HepG2 (cell line): ENCODE results near the gene DNTTIP2. TPM values are rescaled to one million over a fixed set of nuclear protein-coding genes. Genes with fewer than 3 reads are reported as not detected.

Experiments
- SAFB2 ChIP-seq: sonication (generic); formaldehyde crosslinking; IDR thresholded peaks from 2 replicates; pipeline ENCODE4 v1.5.1; 2020; ENCODE audit warnings: missing genetic modification reagents, low read depth, mild to moderate bottlenecking, borderline replicate concordance
- ZFP1 ChIP-seq: IDR thresholded peaks from 2 replicates; pipeline ENCODE4 v1.6.1; 2016
- ZGPAT ChIP-seq: IDR thresholded peaks from 2 replicates; pipeline ENCODE4 v1.6.1; 2016; ENCODE audit warnings: mild to moderate bottlenecking
- ZNF30 ChIP-seq: sonication (generic); formaldehyde crosslinking; IDR thresholded peaks from 2 replicates; pipeline ENCODE4 v1.5.0; 2020; ENCODE audit warnings: mild to moderate bottlenecking, missing genetic modification reagents
- ZNF451 ChIP-seq: sonication (generic); formaldehyde crosslinking; IDR thresholded peaks from 2 replicates; pipeline ENCODE4 v1.5.0; 2020; ENCODE audit warnings: mild to moderate bottlenecking, missing genetic modification reagents
- ZNF564 ChIP-seq: sonication (generic); formaldehyde crosslinking; IDR thresholded peaks from 2 replicates; pipeline ENCODE4 v1.8.1; 2023; ENCODE audit warnings: mild to moderate bottlenecking, missing genetic modification reagents
- ZNF574 ChIP-seq: sonication (generic); formaldehyde crosslinking; IDR thresholded peaks from 2 replicates; pipeline ENCODE4 v1.4.0; 2020; ENCODE audit warnings: missing genetic modification reagents
- ZNF639 ChIP-seq: conservative IDR thresholded peaks from 2 replicates; pipeline ENCODE4 v1.6.1; 2018; ENCODE audit warnings: missing genetic modification reagents
- ZNF792 ChIP-seq: IDR thresholded peaks from 2 replicates; pipeline ENCODE4 v1.6.1; 2016
- polyA plus RNA-seq, 8 experiments: library from polyadenylated mRNA; depleted of rRNA in 3 of 8; stranded (reverse) in 7 of 8; unstranded in 1 of 8; fragments of >200 nt; fragmentation: Illumina TruSeq in 4 of 8; extraction: Trizol in 4 of 8; gene quantifications; 2 replicates each; pipeline versions ENCODE4 v1.2.1 to v1.2.3, GENCODE V29; 2011 to 2016; ENCODE audit warnings: low read depth in 4 of 8, missing spikeins in 1 of 8, mixed read lengths in 1 of 8; ENCODE audit not compliant: insufficient read depth in 1 of 8
- total RNA-seq, 5 experiments: library from RNA; depleted of rRNA; stranded (reverse); fragments of >200 nt; fragmentation: Illumina TruSeq; extraction: Trizol; gene quantifications; 2 replicates each; pipeline ENCODE4 v1.2.3, GENCODE V29; 2016; ENCODE audit warnings: low read depth in 1 of 5
- TF ChIP-seq, protein P1 (sequence below): sonication (generic); formaldehyde crosslinking; IDR thresholded peaks from 2 replicates; pipeline ENCODE4 v1.5.1; 2020; ENCODE audit warnings: missing genetic modification reagents, mild to moderate bottlenecking, borderline replicate concordance
- TF ChIP-seq, protein P2 (sequence below): IDR thresholded peaks from 2 replicates; pipeline ENCODE4 v1.6.1; 2012; ENCODE audit warnings: low read depth, low read length, improper control_type of control experiment
- TF ChIP-seq, protein P3 (sequence below): sonication (generic); formaldehyde crosslinking; IDR thresholded peaks from 2 replicates; pipeline ENCODE4 v1.5.0; 2020; ENCODE audit warnings: mild to moderate bottlenecking, low read depth, missing genetic modification reagents, borderline replicate concordance
- TF ChIP-seq, protein P4 (sequence below): sonication (generic); formaldehyde crosslinking; IDR thresholded peaks from 2 replicates; pipeline ENCODE4 v1.4.0; 2020; ENCODE audit warnings: missing genetic modification reagents
- TF ChIP-seq, protein P5 (sequence below): sonication (generic); formaldehyde crosslinking; IDR thresholded peaks from 2 replicates; pipeline ENCODE4 v1.4.0; 2020; ENCODE audit warnings: missing genetic modification reagents

Gene DNTTIP2
- total and polyA plus RNA-seq, 2 of the 13 experiments (the other 11 are each of a cell fraction or from before 2014, with no cell fraction given), result 11.4 to 63.3 TPM

GRCh38 chr1:93846992-93847810 lies 31.8 kb downstream of the DNTTIP2 start (continued):
- TF ChIP-seq ZNF639 (CRISPR knock-in tag) (peak; percentile 59; the same call in 1 of the 2 replicates), SAFB2 (CRISPR knock-in tag) (no peak; the same call in 1 of the 2 replicates), ZGPAT (CRISPR knock-in tag) (peak; percentile 86), ZFP1 (CRISPR knock-in tag) (0 out of 2 replicates have a peak, but pooled peaks have one; percentile 49), ZNF564 (CRISPR knock-in tag) (0 out of 2 replicates have a peak, but pooled peaks have one; percentile 80), ZNF451 (CRISPR knock-in tag) (no peak; the same call in 1 of the 2 replicates), ZNF30 (no peak), ZNF574 (CRISPR knock-in tag) (peak; percentile 48; the same call in 1 of the 2 replicates), ZNF792 (CRISPR knock-in tag) (peak; percentile 72; the same call in 1 of the 2 replicates)
- TF ChIP-seq, protein P1, sequence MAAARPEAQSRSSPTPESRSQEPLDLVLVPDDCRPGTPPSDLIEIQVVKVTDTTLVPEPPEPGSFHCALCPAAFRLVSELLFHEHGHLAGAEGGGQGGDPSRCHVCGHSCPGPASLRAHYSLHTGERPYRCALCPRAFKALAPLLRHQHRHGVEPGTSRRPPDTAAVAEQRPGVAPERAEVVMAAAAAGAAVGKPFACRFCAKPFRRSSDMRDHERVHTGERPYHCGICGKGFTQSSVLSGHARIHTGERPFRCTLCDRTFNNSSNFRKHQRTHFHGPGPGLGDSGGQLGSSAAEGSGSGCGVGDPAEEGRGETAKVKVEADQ (CRISPR knock-in tag), result peak; percentile 24; the same call in 1 of the 2 replicates
- TF ChIP-seq, protein P2, sequence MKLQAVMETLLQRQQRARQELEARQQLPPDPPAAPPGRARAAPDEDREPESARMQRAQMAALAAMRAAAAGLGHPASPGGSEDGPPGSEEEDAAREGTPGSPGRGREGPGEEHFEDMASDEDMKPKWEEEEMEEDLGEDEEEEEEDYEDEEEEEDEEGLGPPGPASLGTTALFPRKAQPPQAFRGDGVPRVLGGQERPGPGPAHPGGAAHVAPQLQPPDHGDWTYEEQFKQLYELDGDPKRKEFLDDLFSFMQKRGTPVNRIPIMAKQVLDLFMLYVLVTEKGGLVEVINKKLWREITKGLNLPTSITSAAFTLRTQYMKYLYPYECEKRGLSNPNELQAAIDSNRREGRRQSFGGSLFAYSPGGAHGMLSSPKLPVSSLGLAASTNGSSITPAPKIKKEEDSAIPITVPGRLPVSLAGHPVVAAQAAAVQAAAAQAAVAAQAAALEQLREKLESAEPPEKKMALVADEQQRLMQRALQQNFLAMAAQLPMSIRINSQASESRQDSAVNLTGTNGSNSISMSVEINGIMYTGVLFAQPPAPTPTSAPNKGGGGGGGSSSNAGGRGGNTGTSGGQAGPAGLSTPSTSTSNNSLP, result no peak; the same call in 1 of the 2 replicates
- TF ChIP-seq, protein P3, sequence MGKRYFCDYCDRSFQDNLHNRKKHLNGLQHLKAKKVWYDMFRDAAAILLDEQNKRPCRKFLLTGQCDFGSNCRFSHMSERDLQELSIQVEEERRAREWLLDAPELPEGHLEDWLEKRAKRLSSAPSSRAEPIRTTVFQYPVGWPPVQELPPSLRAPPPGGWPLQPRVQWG (CRISPR knock-in tag), result no peak
- TF ChIP-seq, protein P4, sequence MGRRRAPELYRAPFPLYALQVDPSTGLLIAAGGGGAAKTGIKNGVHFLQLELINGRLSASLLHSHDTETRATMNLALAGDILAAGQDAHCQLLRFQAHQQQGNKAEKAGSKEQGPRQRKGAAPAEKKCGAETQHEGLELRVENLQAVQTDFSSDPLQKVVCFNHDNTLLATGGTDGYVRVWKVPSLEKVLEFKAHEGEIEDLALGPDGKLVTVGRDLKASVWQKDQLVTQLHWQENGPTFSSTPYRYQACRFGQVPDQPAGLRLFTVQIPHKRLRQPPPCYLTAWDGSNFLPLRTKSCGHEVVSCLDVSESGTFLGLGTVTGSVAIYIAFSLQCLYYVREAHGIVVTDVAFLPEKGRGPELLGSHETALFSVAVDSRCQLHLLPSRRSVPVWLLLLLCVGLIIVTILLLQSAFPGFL, result no peak
- TF ChIP-seq, protein P5, sequence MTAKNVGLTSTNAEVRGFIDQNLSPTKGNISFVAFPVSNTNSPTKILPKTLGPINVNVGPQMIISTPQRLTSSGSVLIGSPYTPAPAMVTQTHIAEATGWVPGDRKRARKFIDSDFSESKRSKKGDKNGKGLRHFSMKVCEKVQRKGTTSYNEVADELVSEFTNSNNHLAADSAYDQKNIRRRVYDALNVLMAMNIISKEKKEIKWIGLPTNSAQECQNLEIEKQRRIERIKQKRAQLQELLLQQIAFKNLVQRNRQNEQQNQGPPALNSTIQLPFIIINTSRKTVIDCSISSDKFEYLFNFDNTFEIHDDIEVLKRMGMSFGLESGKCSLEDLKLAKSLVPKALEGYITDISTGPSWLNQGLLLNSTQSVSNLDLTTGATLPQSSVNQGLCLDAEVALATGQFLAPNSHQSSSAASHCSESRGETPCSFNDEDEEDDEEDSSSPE (CRISPR knock-in tag), result peak; percentile 54; the same call in 1 of the 2 replicates
